ENCODE results near the gene PTTG1IP2. TPM values are rescaled to one million over a fixed set of nuclear protein-coding genes. Genes with fewer than 3 reads are reported as not detected.

The PTTG1IP2 gene
- polyA plus RNA-seq, 3 donors, result not detected

DNA sequence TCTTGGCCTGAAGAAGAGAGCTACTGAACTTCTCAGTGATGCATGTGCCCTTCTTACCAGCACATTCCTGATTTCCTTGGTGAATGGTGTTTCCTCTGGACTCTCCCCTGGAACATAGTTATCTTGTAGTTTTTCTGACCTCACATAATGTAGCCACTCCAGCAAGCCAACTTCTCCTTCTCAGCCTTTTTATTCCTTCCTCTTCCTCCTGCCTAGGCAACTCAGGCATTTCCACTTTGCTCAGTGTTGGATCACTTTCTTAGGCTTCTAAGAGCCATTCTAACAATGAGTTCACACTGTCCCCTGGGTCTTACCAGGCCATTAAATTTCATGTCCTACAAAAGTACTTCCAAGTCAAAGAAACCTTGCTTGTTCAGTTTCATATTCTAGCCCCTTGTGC lies 3.6 kb upstream of the PTTG1IP2 start:
- Mint-ChIP-seq H3K9me3 (peaks cover 2 to 21% (median 4%) of the 10 kb centered on the region in 7 donors), H3K27ac (no peak overlapping the region), H3K27me3 (ENCODE audit: low read depth in 3 of 3) (peaks cover 0 to 1% (median 0%) of the 10 kb centered on the region in 3 donors), H3K36me3 (no peaks in the 10 kb centered on the region), H3K4me1 (peaks cover 16% of the 10 kb centered on the region), H3K4me3 (no peak overlapping the region)
- Histone ChIP-seq H3K36me3 (replicated peaks in 1 of 2; ENCODE audit: control insufficient read depth in 1 of 2, insufficient read depth in 2 of 2, low read length in 2 of 2) (no peaks in the 10 kb centered on the region), H3K4me1 (ENCODE audit: control insufficient read depth in 1 of 2, insufficient read depth in 2 of 2, low read length in 2 of 2) (no peaks in the 10 kb centered on the region), H4K20me1 (ENCODE audit: insufficient read depth, low read length) (no peaks in the 10 kb centered on the region), H3K79me2 (ENCODE audit: insufficient read depth, low read length) (no peaks in the 10 kb centered on the region), H3K9ac (ENCODE audit: insufficient read depth, low read length, poor library complexity, severe bottlenecking) (no peak overlapping the region), H3K27ac (ENCODE audit: low read depth in 1 of 2, low read length in 2 of 2) (no peak overlapping the region), H2AFZ (ENCODE audit: insufficient read depth, low read depth, low read length, poor library complexity, severe bottlenecking) (no peak overlapping the region), H3K4me2 (replicated peaks; ENCODE audit: extremely low read depth, low read length, poor library complexity, severe bottlenecking) (no peak overlapping the region), H3K4me3 (replicated peaks in 1 of 3; ENCODE audit: low read depth in 2 of 3, low read length in 3 of 3) (no peak overlapping the region), H3K9me3 (replicated peaks in 1 of 2; ENCODE audit: control insufficient read depth in 1 of 2, insufficient read depth in 1 of 2, low read length in 2 of 2) (peaks cover 0 to 12% of the 10 kb centered on the region in 2 donors), H3K27me3 (ENCODE audit: control insufficient read depth in 2 of 2, insufficient read depth in 2 of 2, low read length in 2 of 2) (no peaks in the 10 kb centered on the region)
- intact Hi-C loops (cut with micrococcal nuclease), result no loop called here
- DNase-seq, result peak in 1 of 3 donors; percentile 8
- TF ChIP-seq, protein P1, sequence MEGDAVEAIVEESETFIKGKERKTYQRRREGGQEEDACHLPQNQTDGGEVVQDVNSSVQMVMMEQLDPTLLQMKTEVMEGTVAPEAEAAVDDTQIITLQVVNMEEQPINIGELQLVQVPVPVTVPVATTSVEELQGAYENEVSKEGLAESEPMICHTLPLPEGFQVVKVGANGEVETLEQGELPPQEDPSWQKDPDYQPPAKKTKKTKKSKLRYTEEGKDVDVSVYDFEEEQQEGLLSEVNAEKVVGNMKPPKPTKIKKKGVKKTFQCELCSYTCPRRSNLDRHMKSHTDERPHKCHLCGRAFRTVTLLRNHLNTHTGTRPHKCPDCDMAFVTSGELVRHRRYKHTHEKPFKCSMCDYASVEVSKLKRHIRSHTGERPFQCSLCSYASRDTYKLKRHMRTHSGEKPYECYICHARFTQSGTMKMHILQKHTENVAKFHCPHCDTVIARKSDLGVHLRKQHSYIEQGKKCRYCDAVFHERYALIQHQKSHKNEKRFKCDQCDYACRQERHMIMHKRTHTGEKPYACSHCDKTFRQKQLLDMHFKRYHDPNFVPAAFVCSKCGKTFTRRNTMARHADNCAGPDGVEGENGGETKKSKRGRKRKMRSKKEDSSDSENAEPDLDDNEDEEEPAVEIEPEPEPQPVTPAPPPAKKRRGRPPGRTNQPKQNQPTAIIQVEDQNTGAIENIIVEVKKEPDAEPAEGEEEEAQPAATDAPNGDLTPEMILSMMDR (IDR thresholded peaks at IDR 0.05), result no peak

DNA sequence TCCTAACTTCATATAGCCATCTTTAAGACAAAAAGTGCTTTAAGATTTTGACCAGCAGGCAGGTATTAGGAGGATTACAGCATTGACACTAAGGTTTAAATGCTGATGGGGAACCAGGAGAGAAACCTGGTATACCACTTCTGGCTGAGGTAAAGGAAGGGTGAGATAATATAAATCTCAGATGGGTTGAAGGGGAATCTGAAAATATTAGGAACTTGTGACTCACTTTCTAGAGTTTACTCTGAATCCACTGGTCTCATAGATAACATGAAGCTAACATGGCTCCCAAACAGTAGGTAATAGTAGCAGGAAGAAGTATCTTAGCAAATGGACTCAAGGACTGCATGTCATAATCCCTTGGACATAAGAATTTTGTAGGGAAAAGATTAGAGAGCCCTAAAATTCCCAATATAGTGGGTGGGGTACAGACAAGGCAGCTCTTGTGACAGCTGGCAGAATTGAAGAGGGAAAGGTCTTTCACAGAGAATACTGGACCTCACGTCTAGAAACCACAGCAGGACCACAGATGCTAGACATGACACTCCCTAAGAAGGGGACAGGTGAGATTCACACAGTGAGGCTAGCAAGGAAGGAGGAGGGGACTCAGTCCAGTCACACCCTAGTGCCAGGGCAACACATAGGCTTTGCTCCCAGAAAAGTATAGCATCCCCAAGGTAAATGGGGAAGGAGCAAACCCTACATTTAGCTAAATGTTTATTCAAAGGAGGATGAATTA lies 3.5 kb downstream of the PTTG1IP2 start:
- intact Hi-C loops (cut with micrococcal nuclease), result no loop called here
- peaks cover 0 to 7% (median 0%) of the 10 kb centered on the region in 3 donors for H3K27me3 Mint-ChIP-seq (ENCODE audit: low read depth in 3 of 3)
- no CpG with 5 or more reads among the region's 1 CpG for WGBS (ENCODE audit: insufficient coverage)

More for the DNA sequence above, 3.5 kb downstream of the PTTG1IP2 start:
- no peak overlapping the region for H3K4me3 Mint-ChIP-seq
- Histone ChIP-seq H3K9ac (ENCODE audit: insufficient read depth, low read length, poor library complexity, severe bottlenecking) (no peak overlapping the region), H4K20me1 (ENCODE audit: insufficient read depth, low read length) (no peaks in the 10 kb centered on the region), H3K9me3 (replicated peaks in 1 of 2; ENCODE audit: control insufficient read depth in 1 of 2, insufficient read depth in 1 of 2, low read length in 2 of 2) (peaks cover 0 to 3% of the 10 kb centered on the region in 2 donors), H3K4me2 (replicated peaks; ENCODE audit: extremely low read depth, low read length, poor library complexity, severe bottlenecking) (no peak overlapping the region), H3K79me2 (ENCODE audit: insufficient read depth, low read length) (no peaks in the 10 kb centered on the region), H3K4me1 (ENCODE audit: control insufficient read depth in 1 of 2, insufficient read depth in 2 of 2, low read length in 2 of 2) (no peaks in the 10 kb centered on the region), H3K4me3 (replicated peaks in 1 of 3; ENCODE audit: low read depth in 2 of 3, low read length in 3 of 3) (no peak overlapping the region), H3K27ac (ENCODE audit: low read depth in 1 of 2, low read length in 2 of 2) (no peak overlapping the region), H3K36me3 (replicated peaks in 1 of 2; ENCODE audit: control insufficient read depth in 1 of 2, insufficient read depth in 2 of 2, low read length in 2 of 2) (no peaks in the 10 kb centered on the region), H3K27me3 (ENCODE audit: control insufficient read depth in 2 of 2, insufficient read depth in 2 of 2, low read length in 2 of 2) (no peaks in the 10 kb centered on the region), H2AFZ (ENCODE audit: insufficient read depth, low read depth, low read length, poor library complexity, severe bottlenecking) (no peak overlapping the region)
- no peaks in the 10 kb centered on the region for H3K4me1 Mint-ChIP-seq
- no peak for DNase-seq
- H3K36me3 Mint-ChIP-seq, result no peaks in the 10 kb centered on the region
- no peak overlapping the region for H3K27ac Mint-ChIP-seq
- TF ChIP-seq, protein P1 (IDR thresholded peaks at IDR 0.05), result no peak
- peaks cover 0 to 3% (median 0%) of the 10 kb centered on the region in 7 donors for H3K9me3 Mint-ChIP-seq

Measured in CD14-positive monocyte (primary cell).